ENCODE measurements around the gene OPRPN.

The OPRPN gene

DNA sequence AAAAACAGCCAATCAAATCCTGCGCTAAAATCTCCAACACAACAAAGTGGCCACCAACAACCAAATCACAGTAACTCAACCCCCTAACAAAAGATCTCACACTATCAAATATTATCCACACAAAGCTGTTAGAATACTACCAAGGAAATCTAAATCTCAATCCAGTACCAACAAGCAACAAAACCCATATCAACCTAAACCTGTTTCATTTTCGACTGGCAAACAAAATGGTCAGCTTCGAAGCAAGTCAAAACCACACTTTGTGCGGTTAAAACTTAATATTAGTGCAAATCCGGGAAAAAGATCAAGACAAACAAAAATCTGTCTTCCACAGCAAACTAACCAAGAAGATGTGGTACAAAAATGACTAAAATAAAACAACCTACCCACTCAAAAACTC lies 45.6 kb downstream of the OPRPN start:
- H3K4me3 ChIP-seq (replicated peaks; ENCODE audit: insufficient read depth, low read length): no peak overlapping the region
- H3K27ac ChIP-seq (replicated peaks): no peak overlapping the region
- no peak for TF ChIP-seq POLR2AphosphoS5 (IDR thresholded peaks at IDR 0.05; ENCODE audit: low read depth)
- TF ChIP-seq GABPA (IDR thresholded peaks at IDR 0.05; ENCODE audit: low read depth): no peak
- no peak for DNase-seq (ENCODE audit: low read depth in 1 of 2, low spot score in 1 of 2)
- no peaks in the 10 kb centered on the region for H3K27me3 ChIP-seq (ENCODE audit: insufficient read depth, poor library complexity, severe bottlenecking)

DNA sequence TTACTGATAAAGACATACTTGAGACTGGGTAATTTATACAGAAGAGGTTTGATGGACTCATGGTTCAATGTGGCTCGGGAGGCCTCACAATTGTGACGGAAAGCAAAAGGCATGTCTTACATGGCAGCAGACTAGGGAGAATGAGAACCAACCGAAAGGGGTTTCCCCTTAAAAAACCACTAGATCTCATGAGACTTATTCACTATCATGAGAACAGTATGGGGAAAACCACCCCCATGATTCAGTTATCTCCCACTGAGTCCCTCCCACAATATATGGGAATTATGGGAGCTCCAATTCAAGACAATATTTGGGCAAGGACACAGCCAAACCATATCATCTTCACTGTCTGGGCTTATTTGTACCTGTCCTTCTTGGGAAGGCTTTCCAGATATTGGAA lies 51.5 kb downstream of the OPRPN start:
- H3K27me3 ChIP-seq (ENCODE audit: insufficient read depth, poor library complexity, severe bottlenecking): no peaks in the 10 kb centered on the region
- H3K27ac ChIP-seq (replicated peaks): no peak overlapping the region
- H3K4me3 ChIP-seq (replicated peaks; ENCODE audit: insufficient read depth, low read length): no peak overlapping the region
- TF ChIP-seq, protein P1, sequence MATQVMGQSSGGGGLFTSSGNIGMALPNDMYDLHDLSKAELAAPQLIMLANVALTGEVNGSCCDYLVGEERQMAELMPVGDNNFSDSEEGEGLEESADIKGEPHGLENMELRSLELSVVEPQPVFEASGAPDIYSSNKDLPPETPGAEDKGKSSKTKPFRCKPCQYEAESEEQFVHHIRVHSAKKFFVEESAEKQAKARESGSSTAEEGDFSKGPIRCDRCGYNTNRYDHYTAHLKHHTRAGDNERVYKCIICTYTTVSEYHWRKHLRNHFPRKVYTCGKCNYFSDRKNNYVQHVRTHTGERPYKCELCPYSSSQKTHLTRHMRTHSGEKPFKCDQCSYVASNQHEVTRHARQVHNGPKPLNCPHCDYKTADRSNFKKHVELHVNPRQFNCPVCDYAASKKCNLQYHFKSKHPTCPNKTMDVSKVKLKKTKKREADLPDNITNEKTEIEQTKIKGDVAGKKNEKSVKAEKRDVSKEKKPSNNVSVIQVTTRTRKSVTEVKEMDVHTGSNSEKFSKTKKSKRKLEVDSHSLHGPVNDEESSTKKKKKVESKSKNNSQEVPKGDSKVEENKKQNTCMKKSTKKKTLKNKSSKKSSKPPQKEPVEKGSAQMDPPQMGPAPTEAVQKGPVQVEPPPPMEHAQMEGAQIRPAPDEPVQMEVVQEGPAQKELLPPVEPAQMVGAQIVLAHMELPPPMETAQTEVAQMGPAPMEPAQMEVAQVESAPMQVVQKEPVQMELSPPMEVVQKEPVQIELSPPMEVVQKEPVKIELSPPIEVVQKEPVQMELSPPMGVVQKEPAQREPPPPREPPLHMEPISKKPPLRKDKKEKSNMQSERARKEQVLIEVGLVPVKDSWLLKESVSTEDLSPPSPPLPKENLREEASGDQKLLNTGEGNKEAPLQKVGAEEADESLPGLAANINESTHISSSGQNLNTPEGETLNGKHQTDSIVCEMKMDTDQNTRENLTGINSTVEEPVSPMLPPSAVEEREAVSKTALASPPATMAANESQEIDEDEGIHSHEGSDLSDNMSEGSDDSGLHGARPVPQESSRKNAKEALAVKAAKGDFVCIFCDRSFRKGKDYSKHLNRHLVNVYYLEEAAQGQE (IDR thresholded peaks at IDR 0.05; ENCODE audit: insufficient replicate concordance, low read depth): no peak
- TF ChIP-seq POLR2AphosphoS5 (IDR thresholded peaks at IDR 0.05; ENCODE audit: low read depth) (no peak), GABPA (IDR thresholded peaks at IDR 0.05; ENCODE audit: low read depth) (no peak), SPI1 (IDR thresholded peaks at IDR 0.05; ENCODE audit: borderline replicate concordance, low read depth) (no peak)
- TF ChIP-seq, protein P2, sequence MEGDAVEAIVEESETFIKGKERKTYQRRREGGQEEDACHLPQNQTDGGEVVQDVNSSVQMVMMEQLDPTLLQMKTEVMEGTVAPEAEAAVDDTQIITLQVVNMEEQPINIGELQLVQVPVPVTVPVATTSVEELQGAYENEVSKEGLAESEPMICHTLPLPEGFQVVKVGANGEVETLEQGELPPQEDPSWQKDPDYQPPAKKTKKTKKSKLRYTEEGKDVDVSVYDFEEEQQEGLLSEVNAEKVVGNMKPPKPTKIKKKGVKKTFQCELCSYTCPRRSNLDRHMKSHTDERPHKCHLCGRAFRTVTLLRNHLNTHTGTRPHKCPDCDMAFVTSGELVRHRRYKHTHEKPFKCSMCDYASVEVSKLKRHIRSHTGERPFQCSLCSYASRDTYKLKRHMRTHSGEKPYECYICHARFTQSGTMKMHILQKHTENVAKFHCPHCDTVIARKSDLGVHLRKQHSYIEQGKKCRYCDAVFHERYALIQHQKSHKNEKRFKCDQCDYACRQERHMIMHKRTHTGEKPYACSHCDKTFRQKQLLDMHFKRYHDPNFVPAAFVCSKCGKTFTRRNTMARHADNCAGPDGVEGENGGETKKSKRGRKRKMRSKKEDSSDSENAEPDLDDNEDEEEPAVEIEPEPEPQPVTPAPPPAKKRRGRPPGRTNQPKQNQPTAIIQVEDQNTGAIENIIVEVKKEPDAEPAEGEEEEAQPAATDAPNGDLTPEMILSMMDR (IDR thresholded peaks at IDR 0.05; ENCODE audit: insufficient read depth, low read length): no peak
- DNase-seq (ENCODE audit: low read depth in 1 of 2, low spot score in 1 of 2): no peak

DNA sequence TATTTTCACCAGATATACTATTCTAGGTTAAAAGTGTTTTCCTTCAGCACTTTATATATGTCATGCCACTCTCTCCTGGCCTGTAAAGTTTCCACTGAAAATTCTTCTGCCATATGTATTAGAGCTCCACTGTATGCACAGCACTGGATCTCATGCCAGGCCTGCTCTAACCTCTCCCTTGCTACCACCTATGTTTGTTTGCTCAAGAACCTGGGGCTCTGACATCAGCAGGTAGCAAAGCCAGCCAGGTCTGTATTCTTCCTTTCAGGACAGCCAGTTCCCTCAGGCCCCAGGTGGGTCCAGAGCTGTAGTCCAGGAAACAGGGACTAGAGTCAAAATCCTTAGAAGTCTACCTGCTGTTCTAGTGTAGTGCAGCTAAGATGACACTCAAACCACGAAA lies 55.2 kb downstream of the OPRPN start:
- H3K27me3 ChIP-seq (ENCODE audit: insufficient read depth, poor library complexity, severe bottlenecking): no peaks in the 10 kb centered on the region
- H3K4me3 ChIP-seq (replicated peaks; ENCODE audit: insufficient read depth, low read length): no peak overlapping the region
- H3K27ac ChIP-seq (replicated peaks): no peak overlapping the region
- DNase-seq (ENCODE audit: low read depth in 1 of 2, low spot score in 1 of 2): no peak
- TF ChIP-seq, protein P2 (IDR thresholded peaks at IDR 0.05; ENCODE audit: insufficient read depth, low read length): no peak
- TF ChIP-seq POLR2AphosphoS5 (IDR thresholded peaks at IDR 0.05; ENCODE audit: low read depth) (no peak), SPI1 (IDR thresholded peaks at IDR 0.05; ENCODE audit: borderline replicate concordance, low read depth) (no peak), GABPA (IDR thresholded peaks at IDR 0.05; ENCODE audit: low read depth) (no peak)
- TF ChIP-seq, protein P1 (IDR thresholded peaks at IDR 0.05; ENCODE audit: insufficient replicate concordance, low read depth): no peak
